ENCODE results near the gene MCRIP1.
A peak's percentile ranks its signal among the peaks of the same experiment; 100 is the strongest.

Gene MCRIP1

DNA sequence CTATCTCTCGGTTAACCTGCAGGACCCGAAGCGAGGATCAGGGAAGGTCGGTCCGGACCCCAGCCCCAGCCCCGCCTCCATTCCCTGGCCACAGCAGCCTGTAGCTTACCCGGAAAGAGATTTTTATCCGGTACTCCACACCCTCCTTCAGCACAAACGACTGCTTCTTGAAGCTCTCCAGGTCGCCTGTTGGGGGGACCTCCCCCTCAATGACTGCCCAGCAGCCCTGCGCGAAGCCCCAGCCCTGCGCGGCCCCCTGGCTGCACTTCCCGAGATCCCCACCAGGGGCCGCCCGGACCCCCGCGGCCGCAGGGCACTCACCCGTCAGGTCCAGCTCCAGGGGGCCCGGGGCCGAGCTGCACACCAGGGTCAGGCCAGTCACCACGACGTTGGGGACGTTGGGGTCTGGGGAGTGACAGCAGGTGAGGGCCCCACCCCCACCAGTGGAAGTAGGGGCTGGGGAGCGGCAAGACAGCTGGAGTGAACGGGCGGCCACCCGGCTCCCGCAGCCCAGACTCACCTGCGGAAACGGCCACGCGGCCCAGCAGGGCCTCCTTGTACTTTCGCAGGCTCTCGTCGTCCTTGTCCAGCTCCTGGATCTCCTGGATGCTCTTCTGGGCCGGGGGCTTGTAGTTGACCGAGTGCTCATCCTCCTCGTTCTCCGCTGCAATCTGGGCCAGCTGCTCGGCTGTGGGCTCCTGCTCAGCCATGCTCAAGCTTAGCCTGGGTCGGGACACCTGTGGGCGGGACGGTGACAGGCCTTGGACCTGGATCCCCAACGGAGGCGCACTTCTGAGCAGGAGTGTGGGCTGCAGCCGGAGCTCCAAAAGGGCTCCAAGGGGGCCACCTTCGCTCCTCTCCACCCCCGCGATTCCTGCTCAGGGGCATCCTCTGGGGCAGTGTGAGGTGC lies 36.4 kb upstream of the MCRIP1 start:
- H3K9me3 ChIP-seq (ENCODE audit: insufficient read depth, low read length) = no peaks in the 10 kb centered on the region
- H4K20me1 ChIP-seq (ENCODE audit: insufficient read depth, low read length) = peaks cover 25% of the 10 kb centered on the region
- H3K79me2 ChIP-seq (ENCODE audit: low read length) = peaks cover 44% of the 10 kb centered on the region
- peak overlapping the region; percentile 83 for H3K27ac ChIP-seq (ENCODE audit: low read length)
- H3K4me1 ChIP-seq (ENCODE audit: low read length) = peaks cover 35% of the 10 kb centered on the region
- TF ChIP-seq EZH2phosphoT487 (IDR thresholded peaks at IDR 0.05; ENCODE audit: low read depth) = no peak
- TF ChIP-seq, protein P1, sequence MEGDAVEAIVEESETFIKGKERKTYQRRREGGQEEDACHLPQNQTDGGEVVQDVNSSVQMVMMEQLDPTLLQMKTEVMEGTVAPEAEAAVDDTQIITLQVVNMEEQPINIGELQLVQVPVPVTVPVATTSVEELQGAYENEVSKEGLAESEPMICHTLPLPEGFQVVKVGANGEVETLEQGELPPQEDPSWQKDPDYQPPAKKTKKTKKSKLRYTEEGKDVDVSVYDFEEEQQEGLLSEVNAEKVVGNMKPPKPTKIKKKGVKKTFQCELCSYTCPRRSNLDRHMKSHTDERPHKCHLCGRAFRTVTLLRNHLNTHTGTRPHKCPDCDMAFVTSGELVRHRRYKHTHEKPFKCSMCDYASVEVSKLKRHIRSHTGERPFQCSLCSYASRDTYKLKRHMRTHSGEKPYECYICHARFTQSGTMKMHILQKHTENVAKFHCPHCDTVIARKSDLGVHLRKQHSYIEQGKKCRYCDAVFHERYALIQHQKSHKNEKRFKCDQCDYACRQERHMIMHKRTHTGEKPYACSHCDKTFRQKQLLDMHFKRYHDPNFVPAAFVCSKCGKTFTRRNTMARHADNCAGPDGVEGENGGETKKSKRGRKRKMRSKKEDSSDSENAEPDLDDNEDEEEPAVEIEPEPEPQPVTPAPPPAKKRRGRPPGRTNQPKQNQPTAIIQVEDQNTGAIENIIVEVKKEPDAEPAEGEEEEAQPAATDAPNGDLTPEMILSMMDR (IDR thresholded peaks at IDR 0.05; ENCODE audit: low read depth, low read length) = peak; percentile 61
- H3K36me3 ChIP-seq (replicated peaks; ENCODE audit: low read depth, low read length) = peaks cover 33% of the 10 kb centered on the region
- peak overlapping the region; percentile 80 for H3K4me3 ChIP-seq (ENCODE audit: low read length)
- no peak overlapping the region for H2AFZ ChIP-seq (ENCODE audit: low read depth, low read length)
- H3K4me2 ChIP-seq (ENCODE audit: low read length) = peak overlapping the region; percentile 94
- no peaks in the 10 kb centered on the region for H3K27me3 ChIP-seq (ENCODE audit: low read depth, low read length)
- peak overlapping the region; percentile 97 for H3K9ac ChIP-seq (ENCODE audit: low read length)

DNA sequence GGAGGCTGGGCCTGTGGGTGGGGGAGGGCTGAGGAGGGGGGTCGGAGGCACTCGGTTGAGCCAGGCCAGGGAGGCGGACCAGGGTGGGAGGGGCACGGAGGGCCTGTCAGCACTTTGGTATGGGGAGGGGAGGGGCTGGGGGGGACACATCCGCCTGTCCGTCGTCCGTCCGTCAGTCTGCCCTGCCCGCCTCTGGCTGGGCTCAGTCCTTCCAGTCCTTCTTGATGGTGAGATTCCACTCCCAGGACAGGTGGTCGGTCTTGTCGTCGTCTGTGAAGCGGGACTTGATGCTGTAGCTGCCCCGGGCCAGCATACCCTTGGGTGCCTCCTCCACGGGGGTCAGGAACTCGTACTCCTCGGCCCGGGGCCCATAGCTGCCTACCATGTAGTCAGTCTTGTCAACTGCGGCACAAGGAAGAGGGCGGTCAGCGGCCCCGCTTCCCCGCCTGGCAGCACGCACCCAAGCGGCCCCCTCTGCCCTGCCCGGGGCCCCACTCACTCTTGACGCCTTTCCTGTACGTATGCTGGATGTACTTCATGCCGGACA lies 35.7 kb upstream of the MCRIP1 start:
- no peaks in the 10 kb centered on the region for H3K9me3 ChIP-seq (ENCODE audit: insufficient read depth, low read length)
- H3K4me2 ChIP-seq (ENCODE audit: low read length) = peak overlapping the region; percentile 94
- H3K27ac ChIP-seq (ENCODE audit: low read length) = peak overlapping the region; percentile 52
- H3K27me3 ChIP-seq (ENCODE audit: low read depth, low read length) = no peaks in the 10 kb centered on the region
- H2AFZ ChIP-seq (ENCODE audit: low read depth, low read length) = no peak overlapping the region
- peaks cover 34% of the 10 kb centered on the region for H3K36me3 ChIP-seq (replicated peaks; ENCODE audit: low read depth, low read length)
- H3K4me3 ChIP-seq (ENCODE audit: low read length) = peak overlapping the region; percentile 80; the same call in 1 of the 2 replicates
- peaks cover 51% of the 10 kb centered on the region for H3K79me2 ChIP-seq (ENCODE audit: low read length)
- no peak overlapping the region for H3K9ac ChIP-seq (ENCODE audit: low read length)
- peaks cover 25% of the 10 kb centered on the region for H4K20me1 ChIP-seq (ENCODE audit: insufficient read depth, low read length)
- TF ChIP-seq, protein P1 (IDR thresholded peaks at IDR 0.05; ENCODE audit: low read depth, low read length) = no peak
- no peak for TF ChIP-seq EZH2phosphoT487 (IDR thresholded peaks at IDR 0.05; ENCODE audit: low read depth)
- peaks cover 34% of the 10 kb centered on the region for H3K4me1 ChIP-seq (ENCODE audit: low read length)

DNA sequence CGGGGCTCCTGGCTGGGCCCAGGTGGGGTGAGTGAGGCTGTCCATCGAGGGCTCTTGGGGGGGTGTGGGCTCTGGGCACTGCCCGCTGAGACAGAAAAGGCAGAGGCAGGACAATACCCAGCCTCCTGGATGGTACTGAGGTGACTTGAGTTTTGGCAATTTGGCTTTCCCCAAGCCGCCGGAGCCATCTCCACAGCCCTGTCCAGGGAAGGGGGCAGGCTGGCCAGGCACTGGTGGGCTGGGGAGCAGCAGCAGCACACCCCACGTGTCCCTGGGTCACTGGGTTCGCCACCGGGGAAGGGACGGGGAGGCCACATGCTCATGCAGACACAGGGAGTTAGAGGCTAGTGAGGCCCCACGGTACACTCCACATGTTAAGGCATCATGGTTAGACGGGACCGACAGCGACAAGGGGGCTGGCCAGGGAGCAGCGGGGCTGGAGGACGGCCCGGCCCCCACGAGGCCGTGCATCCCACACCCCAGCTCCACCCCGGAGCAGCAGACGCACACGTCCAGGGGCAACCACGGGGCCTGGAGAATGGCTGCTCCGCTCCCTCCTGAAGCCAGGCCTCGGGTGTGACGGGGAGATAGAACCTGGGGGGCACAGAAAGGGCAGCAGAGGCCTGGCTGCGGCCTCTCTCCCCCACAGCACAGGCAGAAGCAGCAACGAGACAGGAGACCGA lies 35.0 kb upstream of the MCRIP1 start:
- Histone ChIP-seq H3K4me3 (ENCODE audit: low read length) (no peak overlapping the region), H3K9me3 (ENCODE audit: insufficient read depth, low read length) (no peaks in the 10 kb centered on the region), H3K79me2 (ENCODE audit: low read length) (peaks cover 56% of the 10 kb centered on the region), H3K9ac (ENCODE audit: low read length) (no peak overlapping the region), H3K36me3 (replicated peaks; ENCODE audit: low read depth, low read length) (peaks cover 40% of the 10 kb centered on the region), H3K27ac (ENCODE audit: low read length) (peak overlapping the region; percentile 52), H2AFZ (ENCODE audit: low read depth, low read length) (no peak overlapping the region), H3K4me1 (ENCODE audit: low read length) (peaks cover 32% of the 10 kb centered on the region), H3K27me3 (ENCODE audit: low read depth, low read length) (no peaks in the 10 kb centered on the region), H3K4me2 (ENCODE audit: low read length) (0 out of 2 replicates have a peak overlapping the region, but pooled peaks have one; percentile 4), H4K20me1 (ENCODE audit: insufficient read depth, low read length) (peaks cover 25% of the 10 kb centered on the region)
- no peak for TF ChIP-seq EZH2phosphoT487 (IDR thresholded peaks at IDR 0.05; ENCODE audit: low read depth)
- TF ChIP-seq, protein P1 (IDR thresholded peaks at IDR 0.05; ENCODE audit: low read depth, low read length) = no peak

Data from OCI-LY3 (cell line).